ENCODE results near the gene BCL6. TPM values are rescaled to one million over a fixed set of nuclear protein-coding genes. Genes with fewer than 3 reads are reported as not detected.

Gene BCL6
- total RNA-seq, 1 donor from 2014 or later, result 7.6 TPM

GRCh38 chr3:187706971-187707370 lies 38.3 kb downstream of the BCL6 start:
- H3K27me3 Mint-ChIP-seq (ENCODE audit: unreplicated experiment), result no peaks in the 10 kb centered on the region

GRCh38 chr3:187705164-187705563 lies 40.1 kb downstream of the BCL6 start:
- Mint-ChIP-seq H3K9me3 (ENCODE audit: unreplicated experiment) (no peaks in the 10 kb centered on the region), H3K4me3 (ENCODE audit: unreplicated experiment) (no peak overlapping the region), H3K27ac (ENCODE audit: unreplicated experiment) (no peak overlapping the region), H3K27me3 (ENCODE audit: unreplicated experiment) (no peaks in the 10 kb centered on the region), H3K4me1 (ENCODE audit: unreplicated experiment) (no peaks in the 10 kb centered on the region), H3K36me3 (ENCODE audit: low read depth, unreplicated experiment) (no peaks in the 10 kb centered on the region)
- DNase-seq (ENCODE audit: low spot score), result no peak
- no peak for TF ChIP-seq CTCF (IDR thresholded peaks at IDR 0.05; ENCODE audit: unreplicated experiment)

More at GRCh38 chr3:187706971-187707370, 38.3 kb downstream of the BCL6 start:
- Mint-ChIP-seq H3K4me1 (ENCODE audit: unreplicated experiment) (no peaks in the 10 kb centered on the region), H3K27ac (ENCODE audit: unreplicated experiment) (no peak overlapping the region), H3K9me3 (ENCODE audit: unreplicated experiment) (no peaks in the 10 kb centered on the region), H3K4me3 (ENCODE audit: unreplicated experiment) (no peak overlapping the region), H3K36me3 (ENCODE audit: low read depth, unreplicated experiment) (no peaks in the 10 kb centered on the region)
- DNase-seq (ENCODE audit: low spot score), result no peak
- TF ChIP-seq CTCF (IDR thresholded peaks at IDR 0.05; ENCODE audit: unreplicated experiment), result no peak

GRCh38 chr3:187702507-187703033 lies 42.7 kb downstream of the BCL6 start, which contains the start of gene RTP2:
RTP2 (minus strand) TSS chr3:187702557; CDS start chr3:187702128, 429 bp downstream.
- peaks cover 4% of the 10 kb centered on the region for H3K27me3 Mint-ChIP-seq (ENCODE audit: unreplicated experiment)
- no peak for TF ChIP-seq CTCF (IDR thresholded peaks at IDR 0.05; ENCODE audit: unreplicated experiment)
- no peak for DNase-seq (ENCODE audit: low spot score)

GRCh38 chr3:187700249-187700648 lies 45.0 kb downstream of the BCL6 start:
- DNase-seq (ENCODE audit: low spot score), result no peak
- no peaks in the 10 kb centered on the region for H3K9me3 Mint-ChIP-seq (ENCODE audit: unreplicated experiment)
- H3K27me3 Mint-ChIP-seq (ENCODE audit: unreplicated experiment), result peaks cover 7% of the 10 kb centered on the region
- H3K27ac Mint-ChIP-seq (ENCODE audit: unreplicated experiment), result no peak overlapping the region
- H3K4me1 Mint-ChIP-seq (ENCODE audit: unreplicated experiment), result peaks cover 3% of the 10 kb centered on the region
- no peak for TF ChIP-seq CTCF (IDR thresholded peaks at IDR 0.05; ENCODE audit: unreplicated experiment)
- no peak overlapping the region for H3K4me3 Mint-ChIP-seq (ENCODE audit: unreplicated experiment)
- no peaks in the 10 kb centered on the region for H3K36me3 Mint-ChIP-seq (ENCODE audit: low read depth, unreplicated experiment)

More at GRCh38 chr3:187702507-187703033, 42.7 kb downstream of the BCL6 start, which contains the start of gene RTP2:
- Mint-ChIP-seq H3K9me3 (ENCODE audit: unreplicated experiment) (no peaks in the 10 kb centered on the region), H3K4me3 (ENCODE audit: unreplicated experiment) (no peak within 1 kb of the TSS), H3K4me1 (ENCODE audit: unreplicated experiment) (no peaks in the 10 kb centered on the region), H3K27ac (ENCODE audit: unreplicated experiment) (no peak within 1 kb of the TSS), H3K36me3 (ENCODE audit: low read depth, unreplicated experiment) (no peaks in the 10 kb centered on the region)

GRCh38 chr3:187698499-187699399 lies 46.5 kb downstream of the BCL6 start:
- no peak overlapping the region for H3K27ac Mint-ChIP-seq (ENCODE audit: unreplicated experiment)
- TF ChIP-seq CTCF (IDR thresholded peaks at IDR 0.05; ENCODE audit: unreplicated experiment), result no peak
- no peaks in the 10 kb centered on the region for H3K9me3 Mint-ChIP-seq (ENCODE audit: unreplicated experiment)
- no peak for DNase-seq (ENCODE audit: low spot score)
- peaks cover 7% of the 10 kb centered on the region for H3K27me3 Mint-ChIP-seq (ENCODE audit: unreplicated experiment)
- no peak overlapping the region for H3K4me3 Mint-ChIP-seq (ENCODE audit: unreplicated experiment)
- peaks cover 3% of the 10 kb centered on the region for H3K4me1 Mint-ChIP-seq (ENCODE audit: unreplicated experiment)
- no peaks in the 10 kb centered on the region for H3K36me3 Mint-ChIP-seq (ENCODE audit: low read depth, unreplicated experiment)
